B cell (primary cell): Measurements from ENCODE around the gene HERC5. TPM values are rescaled to one million over a fixed set of nuclear protein-coding genes. Genes with fewer than 3 reads are reported as not detected.

Experiments used
- ATAC-seq: fragments of 200-7000 bp; cut with Tn5 transposase; one replicate; pipeline ENCODE4 v1.10.0; 2021; ENCODE audit warnings: low read depth, mild to moderate bottlenecking, moderate number of reproducible peaks, moderate library complexity
- CTCF ChIA-PET: fragments of 350-600 bp; sonication (Branson Sonifier 250); formaldehyde crosslinking; loops from one replicate; lab custom pipeline; 2021; ENCODE audit warnings: antibody characterized with exemption, inconsistent platforms; lab: Charles Lee
- POLR2A ChIA-PET: fragments of 350-600 bp; sonication (Branson Sonifier 250); formaldehyde crosslinking; loops from one replicate; lab custom pipeline; 2021; ENCODE audit warnings: antibody characterized with exemption; lab: Charles Lee
- DNase-seq: peaks from one replicate; pipeline ENCODE4 v3.0.0; 2013
- H2AFZ ChIP-seq: 2 replicates; pipeline ENCODE4 v1.6.1; 2012; ENCODE audit warnings: mild to moderate bottlenecking, low read depth, low read length; ENCODE audit not compliant: insufficient read depth, poor library complexity, severe bottlenecking
- H3K27ac ChIP-seq, 2 donors: 1 replicate in 1 of 2; 2 replicates in 1 of 2; pipeline ENCODE4 v1.5.1; 2012 to 2013; ENCODE audit warnings: low read length in 2 of 2, mild to moderate bottlenecking in 2 of 2, moderate library complexity in 1 of 2
- H3K27me3 ChIP-seq, 4 experiments: fragments of 200-600 bp in 1 of 4; sonication (generic) in 1 of 4; replicated peaks in 1 of 4; 1 replicate in 2 of 4; 2 replicates in 2 of 4; pipeline versions ENCODE4 v1.6.1 to v1.7.0; 2013 to 2016; ENCODE audit warnings: low read length in 3 of 4, mild to moderate bottlenecking in 2 of 4, mixed read lengths in 1 of 4, moderate library complexity in 1 of 4; ENCODE audit not compliant: insufficient read depth in 4 of 4, control insufficient read depth in 3 of 4; ENCODE audit errors: control extremely low read depth in 1 of 4
- H3K36me3 ChIP-seq, 2 experiments: replicated peaks in 1 of 2; 1 replicate in 1 of 2; 2 replicates in 1 of 2; pipeline versions ENCODE4 v1.6.1 to v1.7.1; 2013; ENCODE audit warnings: low read length in 1 of 2; ENCODE audit not compliant: insufficient read depth in 2 of 2, control insufficient read depth in 1 of 2; ENCODE audit errors: control extremely low read depth in 1 of 2, extremely low read depth in 1 of 2
- H3K4me1 ChIP-seq, 2 donors: fragments of 200-600 bp in 1 of 2; sonication (generic) in 1 of 2; 1 replicate in 1 of 2; 2 replicates in 1 of 2; pipeline versions ENCODE4 v1.5.1 to v1.6.1; 2013 to 2017; ENCODE audit warnings: low read length in 2 of 2; ENCODE audit not compliant: control insufficient read depth in 2 of 2, insufficient read depth in 2 of 2
- H3K4me2 ChIP-seq: replicated peaks from 2 replicates; pipeline ENCODE3; 2012; ENCODE audit warnings: mild to moderate bottlenecking, low read depth, low read length; ENCODE audit not compliant: poor library complexity, severe bottlenecking
- H3K4me3 ChIP-seq, 5 experiments: fragments of 200-600 bp in 1 of 5; sonication (generic) in 1 of 5; 1 replicate in 3 of 5; 2 replicates in 2 of 5; pipeline versions ENCODE4 v1.5.1 to v1.7.0; 2011 to 2016; ENCODE audit warnings: low read length in 4 of 5, mild to moderate bottlenecking in 4 of 5, low read depth in 2 of 5, control low read depth in 1 of 5, moderate library complexity in 1 of 5; ENCODE audit not compliant: insufficient read depth in 1 of 5; ENCODE audit errors: control extremely low read depth in 1 of 5, extremely low read depth in 1 of 5
- H3K79me2 ChIP-seq: fragments of 200-600 bp; sonication (generic); one replicate; pipeline ENCODE4 v1.6.0; 2016; ENCODE audit warnings: low read length; ENCODE audit not compliant: control insufficient read depth, insufficient read depth
- H3K9ac ChIP-seq: fragments of 200-600 bp; sonication (generic); 2 replicates; pipeline ENCODE4 v1.6.1; 2017; ENCODE audit warnings: mild to moderate bottlenecking, low read length, moderate library complexity
- H3K9me3 ChIP-seq, 3 donors: one replicate each; pipeline versions ENCODE4 v1.6.1 to v1.7.1; 2013; ENCODE audit warnings: low read length in 2 of 3; ENCODE audit not compliant: control insufficient read depth in 2 of 3, insufficient read depth in 1 of 3; ENCODE audit errors: control extremely low read depth in 1 of 3
- H4K20me1 ChIP-seq: 2 replicates; pipeline ENCODE4 v1.6.0; 2012; ENCODE audit warnings: mild to moderate bottlenecking, low read length; ENCODE audit not compliant: insufficient read depth, control insufficient read depth, poor library complexity, severe bottlenecking
- H3K27ac Mint-ChIP-seq: one replicate; pipeline ENCODE4 v1.8.0; 2021; ENCODE audit warnings: mixed read lengths
- H3K27me3 Mint-ChIP-seq: one replicate; pipeline ENCODE4 v1.8.0; 2021; ENCODE audit warnings: mixed read lengths
- H3K4me1 Mint-ChIP-seq: one replicate; pipeline ENCODE4 v1.8.0; 2021; ENCODE audit warnings: mixed read lengths
- H3K4me3 Mint-ChIP-seq: one replicate; pipeline ENCODE4 v1.8.0; 2021; ENCODE audit warnings: mixed read lengths
- H3K9me3 Mint-ChIP-seq: one replicate; pipeline ENCODE4 v1.8.0; 2022; ENCODE audit warnings: mixed read lengths; ENCODE audit not compliant: insufficient read depth
- CTCF ChIP-seq: fragments of 200-600 bp; IDR thresholded peaks from one replicate; pipeline ENCODE4 v1.8.0; 2022; ENCODE audit warnings: antibody characterized with exemption, mild to moderate bottlenecking
- EZH2 ChIP-seq: IDR thresholded peaks from 2 replicates; pipeline ENCODE4 v1.6.1; 2012; ENCODE audit warnings: borderline replicate concordance, low read depth, mild to moderate bottlenecking, moderate library complexity, low read length; ENCODE audit not compliant: insufficient read depth, poor library complexity, severe bottlenecking
- WGBS: methylation state at CpG from one replicate; pipeline ENCODE4 v1.1.5; 2013; ENCODE audit warnings: missing lambda C conversion rate; ENCODE audit not compliant: insufficient coverage; 5-methylcytosine and 5-hydroxymethylcytosine counted together
- intact Hi-C: fragments of 100-400 bp; cut with micrococcal nuclease; formaldehyde crosslinking; loops from one replicate; pipeline ENCODE4 v1.10.0; 2022
- polyA plus RNA-seq: library from polyadenylated mRNA; depleted of rRNA; stranded (reverse); fragments of >200 nt; gene quantifications from 2 replicates; pipeline ENCODE4 v1.2.3, GENCODE V29; 2012
- total RNA-seq, 2 donors: library from RNA; stranded (reverse); fragments of 120-200 nt in 1 of 2; gene quantifications; 1 replicate in 1 of 2; 2 replicates in 1 of 2; pipeline versions ENCODE4 v1.2.3 to v1.2.4, GENCODE V29; 2013 to 2022

Gene HERC5
- total and polyA plus RNA-seq, 2 donors (not counting 1 experiment from before 2014, with no cell fraction given) = 1.9 to 10.6 TPM

DNA sequence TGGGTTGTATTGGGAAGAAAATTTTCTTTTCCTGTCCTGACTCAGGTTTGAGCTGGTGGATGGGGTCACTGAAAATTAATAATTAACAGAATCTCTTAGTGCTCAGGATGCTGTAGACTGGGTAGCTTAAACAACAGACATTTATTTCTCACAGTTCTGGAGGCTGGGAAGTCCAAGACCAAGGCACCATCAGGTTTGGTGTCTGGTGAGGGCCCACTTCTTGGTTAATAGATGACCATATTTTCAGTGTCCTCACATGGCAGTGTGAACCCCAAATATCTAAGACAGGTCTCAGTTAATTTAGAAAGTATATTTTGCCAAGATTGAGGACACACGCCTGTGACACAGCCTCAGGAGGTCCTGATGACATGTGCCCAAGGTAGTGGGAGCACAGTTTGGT is 47.1 kb upstream of the HERC5 start:
- no CpG with 5 or more reads among the region's 1 CpG for WGBS
- CTCF ChIA-PET = interaction anchor here (1.4 kb wide), 1 partner anchor 105 kb away, joined by 8 read pairs; no protein-coding TSS in a partner anchor
- POLR2A ChIA-PET = no interaction called here

More for the DNA sequence above, 47.1 kb upstream of the HERC5 start:
- Histone ChIP-seq H2AFZ (no peak overlapping the region), H3K79me2 (no peaks in the 10 kb centered on the region), H3K4me3 (no peak overlapping the region), H3K27ac (no peak overlapping the region), H3K9me3 (peaks cover 0 to 1% (median 0%) of the 10 kb centered on the region in 3 donors), H3K36me3 (peaks cover 2 to 11% of the 10 kb centered on the region in 2 experiments), H4K20me1 (no peaks in the 10 kb centered on the region), H3K9ac (no peak overlapping the region), H3K27me3 (no peaks in the 10 kb centered on the region), H3K4me1 (no peaks in the 10 kb centered on the region), H3K4me2 (no peak overlapping the region)
- no peaks in the 10 kb centered on the region for H3K9me3 Mint-ChIP-seq
- TF ChIP-seq CTCF (no peak), EZH2 (no peak)
- no peaks in the 10 kb centered on the region for H3K4me1 Mint-ChIP-seq
- H3K27me3 Mint-ChIP-seq = no peaks in the 10 kb centered on the region
- no peak overlapping the region for H3K4me3 Mint-ChIP-seq
- no peak overlapping the region for H3K27ac Mint-ChIP-seq
- DNase-seq (no peak), ATAC-seq (no peak)
- intact Hi-C loops = no loop called here
